Hepatocyte (in vitro differentiated cells): ENCODE results near the gene ZNF319.

Source experiments
- CTCF ChIP-seq: fragments of 200-600 bp; sonication (generic); IDR thresholded peaks from 2 replicates; pipeline ENCODE4 v1.5.1; 2016; ENCODE audit warnings: antibody characterized with exemption, mild to moderate bottlenecking; ENCODE audit not compliant: poor library complexity
- EZH2 ChIP-seq: fragments of 200-600 bp; sonication (generic); IDR thresholded peaks from 2 replicates; pipeline ENCODE4 v1.6.1; 2016; ENCODE audit warnings: antibody characterized with exemption, mild to moderate bottlenecking, borderline replicate concordance

- TF ChIP-seq CTCF (no peak), EZH2 (no peak)
Measured at GRCh38 chr16:58038219-58038641, 37.8 kb upstream of the ZNF319 start.
